ENCODE data around the gene TNXB.

- TF ChIP-seq CTCF (IDR thresholded peaks at IDR 0.05) = peak in 2 of 6 experiments; percentile 16 to 27
- no peak for TF ChIP-seq POLR2A (IDR thresholded peaks at IDR 0.05)
Observed at GRCh38 chr6:32116674-32117073, 7.5 kb upstream of the TNXB start.
